ENCODE measurements around the gene MT1HL1. TPM values are rescaled to one million over a fixed set of nuclear protein-coding genes. Genes with fewer than 3 reads are reported as not detected.

The MT1HL1 gene
- total and polyA plus RNA-seq, 2 of the 4 experiments (the other 2 are of a cell fraction), result not detected

- POLR2A ChIA-PET (ENCODE audit: unreplicated experiment), result no interaction called here
- H3K14ac ChIP-seq (replicated peaks; ENCODE audit: low read depth, low read length), result no peak overlapping the region
- in situ Hi-C loops (cut with MboI; ENCODE audit: low sequenced_read_pairs) (no loop called here), dilution Hi-C loops (cut with HindIII; ENCODE audit: low sequenced_read_pairs, unreplicated experiment) (no loop called here), intact Hi-C loops (cut with micrococcal nuclease) (loop anchor here (1.0 to 5.0 kb wide), 3 partner anchors 153 to 618 kb away; no protein-coding TSS in a partner anchor)
- no peak overlapping the region for H3K9ac ChIP-seq (ENCODE audit: low read depth, low read length)
- H4K20me1 ChIP-seq (ENCODE audit: insufficient read depth, low read length), result no peaks in the 10 kb centered on the region
- H3K4me3 ChIP-seq (ENCODE audit: insufficient read depth, low read depth, low read length), result no peak overlapping the region
- no peaks in the 10 kb centered on the region for H3K36me3 ChIP-seq (ENCODE audit: control insufficient read depth, insufficient read depth, low read length)
- no peaks in the 10 kb centered on the region for H3K4me1 ChIP-seq (ENCODE audit: control insufficient read depth, insufficient read depth, low read length)
- H3K23ac ChIP-seq (ENCODE audit: low read depth, low read length), result no peak overlapping the region
- H3K4me2 ChIP-seq (ENCODE audit: low read depth, low read length), result no peak overlapping the region
- no peak overlapping the region for H4K8ac ChIP-seq (ENCODE audit: low read depth in 2 of 2, low read length in 2 of 2)
- H2AFZ ChIP-seq (replicated peaks; ENCODE audit: low read length, poor library complexity), result no peak overlapping the region
- H3K56ac ChIP-seq (ENCODE audit: extremely low read depth, insufficient read depth, low read length), result no peak overlapping the region
- WGBS, 2 experiments (ENCODE audit: extremely low coverage in 2 of 2, insufficient read length in 1 of 2), result 6% methylated on average over 3 of the region's 14 CpGs; no CpG with 5 or more reads in 1 of the 2 experiments
- BruUV-seq (replicated peaks), result no TSS peak
- H3K27ac ChIP-seq (ENCODE audit: insufficient read depth, low read length), result no peak overlapping the region
- H2BK15ac ChIP-seq (ENCODE audit: low read depth, low read length), result no peak overlapping the region
- no peak overlapping the region for H2BK20ac ChIP-seq (ENCODE audit: low read depth, low read length)
- H3K9me1 ChIP-seq (ENCODE audit: insufficient read depth, low read length), result no peaks in the 10 kb centered on the region
- H2BK5ac ChIP-seq (ENCODE audit: low read depth, low read length, poor library complexity, severe bottlenecking), result no peak overlapping the region
- H2AK5ac ChIP-seq (ENCODE audit: low read depth, low read length), result no peak overlapping the region
- no peak overlapping the region for H3K18ac ChIP-seq (ENCODE audit: low read depth, low read length)
- H3K9me3 ChIP-seq (ENCODE audit: control insufficient read depth, insufficient read depth, low read length), result 0 out of 2 replicates have a peak, but pooled peaks cover 1% of the 10 kb centered on the region
- H4K91ac ChIP-seq (ENCODE audit: insufficient read depth, low read depth, low read length), result no peak overlapping the region
- H3K4ac ChIP-seq (ENCODE audit: low read depth, low read length), result no peak overlapping the region
- no peaks in the 10 kb centered on the region for H3K79me1 ChIP-seq (ENCODE audit: low read depth in 1 of 2, low read length in 2 of 2)
- no peak overlapping the region for H2BK120ac ChIP-seq (ENCODE audit: low read depth, low read length)
- H2AK9ac ChIP-seq (replicated peaks; ENCODE audit: low read depth, low read length, poor library complexity), result no peak overlapping the region
- CTCF ChIA-PET, result interaction anchor here (0.9 kb wide), 1 partner anchor 440 kb away, joined by 3 read pairs; the partner anchor contains the start of gene HEATR1
- DNase-seq (no peak), ATAC-seq (ENCODE audit: low read depth) (no peak)
- H4K5ac ChIP-seq (ENCODE audit: low read depth, low read length), result no peak overlapping the region
- H3K27me3 ChIP-seq (ENCODE audit: control insufficient read depth, insufficient read depth, low read length), result peaks cover 6% of the 10 kb centered on the region; the same call in 1 of the 2 replicates
- TF ChIP-seq MAZ (IDR thresholded peaks at IDR 0.05; ENCODE audit: borderline replicate concordance, low read depth, low read length) (no peak), SMC3 (IDR thresholded peaks at IDR 0.05; ENCODE audit: low read depth, low read length) (no peak), POLR2A (IDR thresholded peaks at IDR 0.05; ENCODE audit: low read depth, low read length) (no peak), MXI1 (IDR thresholded peaks at IDR 0.05; ENCODE audit: borderline replicate concordance, low read depth, low read length) (no peak), RCOR1 (IDR thresholded peaks at IDR 0.05; ENCODE audit: insufficient replicate concordance, low read length) (no peak), ELK1 (IDR thresholded peaks at IDR 0.05; ENCODE audit: borderline replicate concordance, low read depth, low read length) (no peak), USF2 (IDR thresholded peaks at IDR 0.05; ENCODE audit: low read depth, low read length) (no peak), RAD21 (IDR thresholded peaks at IDR 0.05; ENCODE audit: low read length) (no peak), BHLHE40 (IDR thresholded peaks at IDR 0.05; ENCODE audit: low read depth, low read length) (no peak), NFE2L2 (IDR thresholded peaks at IDR 0.05; ENCODE audit: low read depth, low read length) (no peak), MAFK (IDR thresholded peaks at IDR 0.05; ENCODE audit: low read depth, low read length) (no peak), CTCF (conservative IDR thresholded peaks at IDR 0.05; ENCODE audit: low read depth, low read length) (no peak), CEBPB (IDR thresholded peaks at IDR 0.05; ENCODE audit: low read depth, low read length) (no peak), CHD1 (IDR thresholded peaks at IDR 0.05; ENCODE audit: low read depth, low read length) (no peak), FOS (IDR thresholded peaks at IDR 0.05; ENCODE audit: low read depth, low read length) (no peak)
These were observed 39.8 kb upstream of the MT1HL1 start for GRCh38 chr1:237043846-237044636.

Measured in IMR-90 (cell line).